ENCODE results near the gene ERC1. TPM values are rescaled to one million over a fixed set of nuclear protein-coding genes. Genes with fewer than 3 reads are reported as not detected.

ERC1 gene
- total and polyA plus RNA-seq, 9 of the 15 experiments (the other 6 are each of a cell fraction or from before 2014, with no cell fraction given): 0.74 to 11.8 (median 4.8) TPM

- Histone ChIP-seq H3K27ac (ENCODE audit: extremely low read depth, low read depth, low read length) (no peak overlapping the region), H4K20me1 (replicated peaks; ENCODE audit: control insufficient read depth, insufficient read depth, low read length) (no peaks in the 10 kb centered on the region), H3K9me1 (ENCODE audit: control insufficient read depth, insufficient read depth, low read length) (no peaks in the 10 kb centered on the region), H3K9ac (ENCODE audit: insufficient read depth in 1 of 2, low read depth in 2 of 2, low read length in 2 of 2) (peak overlapping the region in 1 of 2 experiments; percentile 14; a peak in 2 of 4 replicates), H3K4me3 (no peak overlapping the region), H3K79me2 (ENCODE audit: control insufficient read depth, insufficient read depth, low read length) (peaks cover 15% of the 10 kb centered on the region; the same call in 2 of the 3 replicates), H3K27me3 (ENCODE audit: control insufficient read depth in 2 of 2, insufficient read depth in 2 of 2, low read length in 2 of 2) (no peaks in the 10 kb centered on the region), H3K9me3 (replicated peaks; ENCODE audit: control insufficient read depth, insufficient read depth, low read depth, low read length) (no peaks in the 10 kb centered on the region), H3K36me3 (ENCODE audit: control insufficient read depth, insufficient read depth, low read length) (no peaks in the 10 kb centered on the region), H3K4me2 (ENCODE audit: insufficient read depth, low read length) (peak overlapping the region; percentile 55; the same call in 1 of the 2 replicates), H3K4me1 (replicated peaks in 1 of 2; ENCODE audit: control insufficient read depth in 2 of 2, insufficient read depth in 2 of 2, low read length in 2 of 2) (peaks cover 11 to 34% of the 10 kb centered on the region in 2 experiments), H2AFZ (ENCODE audit: low read depth, low read length) (no peak overlapping the region)
- DNase-seq (ENCODE audit: extremely low read depth in 1 of 4, low spot score in 3 of 4): no peak
- ChIA-PET POLR2A (interaction anchor here (0.6 to 1.0 kb wide), 4 partner anchors 29 to 41 kb away, joined by 3 read pairs; no protein-coding TSS in a partner anchor), CTCF (ENCODE audit: low intra/inter-chr PET ratio) (no interaction called here)
- peak; percentile 37 for FAIRE-seq
- in situ Hi-C loops (cut with MboI) (no loop called here), intact Hi-C loops (cut with micrococcal nuclease) (loop anchor here (5.0 kb wide), 1 partner anchor 45 kb away; no protein-coding TSS in a partner anchor)
- WGBS (ENCODE audit: insufficient coverage, low coverage, missing lambda C conversion rate): 70% methylated on average over 10 of the region's 11 CpGs
- TF ChIP-seq CTCF (IDR thresholded peaks at IDR 0.05 in 2 of 3, conservative IDR thresholded peaks at IDR 0.05 in 1 of 3; ENCODE audit: insufficient read depth in 2 of 3, low read depth in 1 of 3, low read length in 3 of 3) (peak in 1 of 3 experiments; percentile 3; a peak in 1 of 6 replicates), SMARCA5 (IDR thresholded peaks at IDR 0.05) (no peak), ESRRA (IDR thresholded peaks at IDR 0.05; ENCODE audit: borderline replicate concordance, low read depth) (peak; percentile 51; the same call in 1 of the 2 replicates)
- TSS peak; percentile 38 for BruUV-seq (replicated peaks)
- ATAC-seq: no peak
These were observed 541.5 kb downstream of the ERC1 start for GRCh38 chr12:1532375-1533165.

Data from K562 (cell line).